ENCODE results near the gene CHSY1. TPM values are rescaled to one million over a fixed set of nuclear protein-coding genes. Genes with fewer than 3 reads are reported as not detected.

Gene CHSY1
- total and polyA plus RNA-seq, 7 donors: 1.8 to 13.6 (median 11.2) TPM

- intact Hi-C loops (cut with DNase I): no loop called here
- H3K4me3 ChIP-seq: no peak overlapping the region
- no peak for DNase-seq
- H3K9me3 ChIP-seq: no peaks in the 10 kb centered on the region
- no peak overlapping the region for H3K27ac ChIP-seq
- WGBS, 2 donors: 93 to 98% methylated on average over 2 of the region's 2 CpGs
- H3K27me3 ChIP-seq: no peaks in the 10 kb centered on the region
- no peak for TF ChIP-seq CTCF (IDR thresholded peaks at IDR 0.05)
- H3K36me3 ChIP-seq: no peaks in the 10 kb centered on the region
- no peaks in the 10 kb centered on the region for H3K4me1 ChIP-seq
Measured at GRCh38 chr15:101140697-101141065, 111.2 kb downstream of the CHSY1 start.

GRCh38 chr15:101139986-101140696, 111.7 kb downstream of the CHSY1 start:
- no peaks in the 10 kb centered on the region for H3K9me3 ChIP-seq
- H3K36me3 ChIP-seq: no peaks in the 10 kb centered on the region
- no peaks in the 10 kb centered on the region for H3K4me1 ChIP-seq
- 88% methylated on average over 15 of the region's 15 CpGs for WGBS, 2 donors
- H3K27me3 ChIP-seq: no peaks in the 10 kb centered on the region
- intact Hi-C loops (cut with DNase I): no loop called here
- no peak overlapping the region for H3K27ac ChIP-seq
- no peak for TF ChIP-seq EP300 (IDR thresholded peaks at IDR 0.05)
- TF ChIP-seq CTCF (IDR thresholded peaks at IDR 0.05): no peak
- H3K4me3 ChIP-seq: no peak overlapping the region
- DNase-seq: no peak

GRCh38 chr15:101138913-101139880, 112.7 kb downstream of the CHSY1 start:
- Histone ChIP-seq H3K4me3 (no peak overlapping the region), H3K4me1 (no peaks in the 10 kb centered on the region), H3K36me3 (no peaks in the 10 kb centered on the region), H3K27me3 (no peaks in the 10 kb centered on the region), H3K27ac (no peak overlapping the region), H3K9me3 (no peaks in the 10 kb centered on the region)
- WGBS, 2 donors: 81 to 88% methylated on average over 22 of the region's 22 CpGs
- TF ChIP-seq CTCF (IDR thresholded peaks at IDR 0.05) (no peak), POLR2A (IDR thresholded peaks at IDR 0.05) (no peak), EP300 (IDR thresholded peaks at IDR 0.05) (no peak), POLR2AphosphoS5 (IDR thresholded peaks at IDR 0.05) (no peak)
- intact Hi-C loops (cut with DNase I): no loop called here
- no peak for DNase-seq

- Histone ChIP-seq H3K36me3 (no peaks in the 10 kb centered on the region), H3K9me3 (no peaks in the 10 kb centered on the region), H3K27ac (no peak overlapping the region), H3K4me3 (no peak overlapping the region), H3K27me3 (no peaks in the 10 kb centered on the region), H3K4me1 (no peaks in the 10 kb centered on the region)
- no peak for TF ChIP-seq EP300 (IDR thresholded peaks at IDR 0.05)
- TF ChIP-seq POLR2AphosphoS5 (IDR thresholded peaks at IDR 0.05): no peak
- no peak for TF ChIP-seq CTCF (IDR thresholded peaks at IDR 0.05)
- no peak for TF ChIP-seq POLR2A (IDR thresholded peaks at IDR 0.05)
- DNase-seq: no peak
- intact Hi-C loops (cut with DNase I): no loop called here
- WGBS, 2 donors: 87 to 90% methylated on average over 14 of the region's 14 CpGs
Measured at GRCh38 chr15:101138086-101138660, 113.7 kb downstream of the CHSY1 start.
